Measurements from ENCODE around the gene OR2S2. TPM values are rescaled to one million over a fixed set of nuclear protein-coding genes. Genes with fewer than 3 reads are reported as not detected.

The OR2S2 gene
- total and polyA plus RNA-seq, 2 of the 8 experiments (the other 6 are each of a cell fraction or from before 2014, with no cell fraction given): not detected

DNA sequence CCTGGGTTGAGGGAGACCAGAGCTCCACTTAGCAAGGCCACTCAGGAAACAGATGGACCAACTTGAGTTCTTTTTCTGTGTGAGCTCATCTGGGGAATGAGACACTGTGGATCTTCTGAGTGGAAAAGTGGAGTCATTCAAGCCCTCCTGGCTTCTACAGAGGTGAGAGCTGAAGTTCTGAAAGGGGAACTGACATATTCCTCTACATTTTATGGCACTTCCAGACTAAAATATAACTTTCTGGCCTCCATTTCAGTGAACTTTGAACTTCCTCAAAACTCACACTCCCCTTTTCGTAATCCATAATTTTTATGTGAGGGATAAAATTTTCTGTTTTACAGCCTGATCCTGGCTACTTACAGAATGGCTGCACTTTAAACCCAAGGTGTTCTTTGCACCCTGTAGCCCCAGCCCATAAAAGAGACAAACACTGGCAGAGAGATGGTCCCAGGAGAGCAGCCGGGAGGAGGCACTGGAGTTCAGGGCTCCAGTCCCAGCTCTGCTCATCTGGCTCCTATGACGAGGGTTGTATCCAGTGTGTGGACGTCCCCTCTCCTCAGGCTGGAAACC lies 37.8 kb downstream of the OR2S2 start:
- POLR2A ChIA-PET (ENCODE audit: partially characterized antibody): interaction anchor here (0.7 kb wide), 1 partner anchor 10 kb away, joined by 4 read pairs; no protein-coding TSS in a partner anchor
- no peak for FAIRE-seq

More for the DNA sequence above, 37.8 kb downstream of the OR2S2 start:
- no peak overlapping the region for H3K23ac ChIP-seq (ENCODE audit: insufficient read length)
- no peaks in the 10 kb centered on the region for H3K36me3 ChIP-seq (ENCODE audit: control insufficient read depth in 2 of 4, insufficient read depth in 4 of 4, low read length in 3 of 4)
- H3K27me3 ChIP-seq (replicated peaks in 1 of 4; ENCODE audit: control insufficient read depth in 3 of 4, extremely low read depth in 1 of 4, insufficient read depth in 3 of 4, low read length in 3 of 4): no peaks in the 10 kb centered on the region
- H3K56ac ChIP-seq (replicated peaks; ENCODE audit: insufficient read length, low read depth, low read length): no peak overlapping the region
- no peak overlapping the region for H2AFZ ChIP-seq (ENCODE audit: low read length)
- H2BK20ac ChIP-seq (ENCODE audit: low read length): no peak overlapping the region
- no peak overlapping the region for H2BK120ac ChIP-seq (replicated peaks; ENCODE audit: low read depth, low read length)
- no peaks in the 10 kb centered on the region for H3K9me3 ChIP-seq (ENCODE audit: insufficient read depth in 2 of 2, low read depth in 1 of 2, low read length in 1 of 2)
- H3K4me3 ChIP-seq (ENCODE audit: extremely low read depth in 1 of 4, insufficient read depth in 2 of 4, low read depth in 3 of 4, low read length in 4 of 4): no peak overlapping the region
- no peak overlapping the region for H4K91ac ChIP-seq (replicated peaks; ENCODE audit: insufficient read length, low read length)
- no peak overlapping the region for H3K4ac ChIP-seq (replicated peaks; ENCODE audit: insufficient read length, low read depth, low read length)
- H2BK12ac ChIP-seq (ENCODE audit: low read depth, low read length): no peak overlapping the region
- no peak overlapping the region for H3K27ac ChIP-seq (ENCODE audit: low read depth, low read length)
- H3K79me1 ChIP-seq (ENCODE audit: low read depth, low read length): no peaks in the 10 kb centered on the region
- no peak overlapping the region for H4K5ac ChIP-seq (ENCODE audit: insufficient read length, low read depth, low read length)
- H2AK5ac ChIP-seq (ENCODE audit: low read depth, low read length): no peak overlapping the region
- no peaks in the 10 kb centered on the region for H3K79me2 ChIP-seq (ENCODE audit: control insufficient read depth in 1 of 2, insufficient read depth in 2 of 2, low read length in 2 of 2)
- no peak for TF ChIP-seq POLR2AphosphoS5 (IDR thresholded peaks at IDR 0.05; ENCODE audit: low read depth, low read length)
- no peak for TF ChIP-seq RAD21 (IDR thresholded peaks at IDR 0.05 in 1 of 2, conservative IDR thresholded peaks at IDR 0.05 in 1 of 2; ENCODE audit: low read depth in 2 of 2, low read length in 2 of 2)
- 83% methylated on average over 4 of the region's 4 CpGs; no CpG with 5 or more reads in 1 of the 2 experiments for WGBS, 2 experiments (ENCODE audit: extremely low coverage in 1 of 2, insufficient coverage in 1 of 2, insufficient read length in 1 of 2, insufficient replicate concordance in 2 of 2, low coverage in 1 of 2, low lambda C conversion rate in 2 of 2, missing lambda C conversion rate in 1 of 2)
- H3K23me2 ChIP-seq (ENCODE audit: low read depth, low read length): no peaks in the 10 kb centered on the region
- H4K20me1 ChIP-seq (replicated peaks in 1 of 2; ENCODE audit: control insufficient read depth in 1 of 2, insufficient read depth in 2 of 2, low read length in 2 of 2): no peaks in the 10 kb centered on the region
- H2BK15ac ChIP-seq (ENCODE audit: low read length): no peak overlapping the region
- no peak overlapping the region for H3K14ac ChIP-seq (ENCODE audit: insufficient read length)
- no peak overlapping the region for H2BK5ac ChIP-seq (ENCODE audit: low read depth, low read length)
- no peak overlapping the region for H3K4me2 ChIP-seq (ENCODE audit: insufficient read depth in 1 of 2, low read depth in 2 of 2, low read length in 2 of 2)
- DNase-seq (ENCODE audit: low read depth in 1 of 2, low spot score in 2 of 2): no peak
- H3K4me1 ChIP-seq (replicated peaks in 1 of 4; ENCODE audit: control insufficient read depth in 3 of 4, insufficient read depth in 4 of 4, low read length in 3 of 4): peaks cover 0 to 4% (median 0%) of the 10 kb centered on the region in 4 experiments; a peak in 3 of 7 replicates
- CTCF ChIA-PET (ENCODE audit: partially characterized antibody): interaction anchor here (0.7 to 2.5 kb wide), 7 partner anchors 13 to 208 kb away, joined by 3 to 7 read pairs (median 4); partner anchors contain the start of gene HRCT1
- no peak overlapping the region for H3K9ac ChIP-seq (replicated peaks in 1 of 4; ENCODE audit: extremely low read depth in 1 of 4, low read depth in 3 of 4, low read length in 3 of 4)
- no peak overlapping the region for H4K8ac ChIP-seq (ENCODE audit: extremely low read depth, insufficient read depth, low read length)
- H3K18ac ChIP-seq (ENCODE audit: extremely low read depth, low read length): no peak overlapping the region

All from H1 (cell line).